HG03159 (cell line): ENCODE results near the gene EIF2D.

Source experiments
- ATAC-seq: cut with Tn5 transposase; IDR thresholded peaks from one replicate; pipeline ENCODE4 v1.9.1; 2021; ENCODE audit warnings: mild to moderate bottlenecking, moderate library complexity; ENCODE audit not compliant: unreplicated experiment

The EIF2D gene

GRCh38 chr1:206573762-206574161 lies 38.5 kb downstream of the EIF2D start:
- no peak for ATAC-seq

GRCh38 chr1:206573319-206573718 lies 38.9 kb downstream of the EIF2D start:
- ATAC-seq, result no peak

- no peak for ATAC-seq
These were observed 39.4 kb downstream of the EIF2D start for GRCh38 chr1:206572835-206573234.

- ATAC-seq, result no peak
These were observed 41.7 kb downstream of the EIF2D start for GRCh38 chr1:206570529-206570928.

- ATAC-seq, result no peak
These were observed 42.7 kb downstream of the EIF2D start for GRCh38 chr1:206569556-206569955.

- no peak for ATAC-seq
These were observed 43.4 kb downstream of the EIF2D start for GRCh38 chr1:206568779-206569352.

GRCh38 chr1:206568256-206568655 lies 44.0 kb downstream of the EIF2D start:
- ATAC-seq, result no peak

GRCh38 chr1:206566999-206567398 lies 45.3 kb downstream of the EIF2D start:
- no peak for ATAC-seq

GRCh38 chr1:206565995-206566394 lies 46.3 kb downstream of the EIF2D start:
- ATAC-seq, result no peak

GRCh38 chr1:206563367-206564207 lies 48.7 kb downstream of the EIF2D start:
- ATAC-seq, result peak; percentile 33

- no peak for ATAC-seq
These were observed 52.1 kb downstream of the EIF2D start for GRCh38 chr1:206560007-206560716.

GRCh38 chr1:206559672-206559995 lies 52.6 kb downstream of the EIF2D start:
- ATAC-seq, result no peak

GRCh38 chr1:206558794-206559671 lies 53.2 kb downstream of the EIF2D start:
- ATAC-seq, result no peak

- no peak for ATAC-seq
These were observed 54.4 kb downstream of the EIF2D start for GRCh38 chr1:206557636-206558473.

GRCh38 chr1:206556750-206557635 lies 55.3 kb downstream of the EIF2D start:
- peak; percentile 50 for ATAC-seq

GRCh38 chr1:206556047-206556749 lies 56.1 kb downstream of the EIF2D start:
- ATAC-seq, result no peak

GRCh38 chr1:206555473-206555935 lies 56.8 kb downstream of the EIF2D start:
- ATAC-seq, result no peak

- no peak for ATAC-seq
These were observed 57.4 kb downstream of the EIF2D start for GRCh38 chr1:206554701-206555472.
